Left lung (tissue), 10 donors: Measurements from ENCODE around the gene MAB21L3. TPM values are rescaled to one million over a fixed set of nuclear protein-coding genes. Genes with fewer than 3 reads are reported as not detected.

ENCODE experiments used
- ATAC-seq: fragments of 200-7000 bp; cut with Tn5 transposase; one replicate; pipeline ENCODE4 v1.9.1; 2020; ENCODE audit warnings: moderate library complexity
- DNase-seq, 4 donors: peaks; one replicate each; pipeline ENCODE4 v3.0.0-alpha.2; 2013 to 2020
- H3K27ac ChIP-seq, 2 donors: fragments of 200-600 bp; sonication (generic) in 1 of 2; one replicate each; pipeline versions ENCODE4 v1.5.0 to v1.8.0; 2020 to 2021
- H3K27me3 ChIP-seq, 2 donors: fragments of 200-600 bp; sonication (generic) in 1 of 2; one replicate each; pipeline versions ENCODE4 v1.5.0 to v1.8.0; 2020 to 2021
- H3K36me3 ChIP-seq, 2 donors: fragments of 200-600 bp; sonication (generic) in 1 of 2; one replicate each; pipeline versions ENCODE4 v1.5.0 to v1.8.0; 2020 to 2021
- H3K4me1 ChIP-seq, 2 donors: fragments of 200-600 bp; one replicate each; pipeline ENCODE4 v1.8.0; 2021
- H3K4me3 ChIP-seq, 2 donors: fragments of 200-600 bp; sonication (generic) in 1 of 2; one replicate each; pipeline versions ENCODE4 v1.5.0 to v1.8.0; 2020 to 2021; ENCODE audit warnings: mild to moderate bottlenecking in 1 of 2
- H3K9me3 ChIP-seq, 2 donors: fragments of 200-600 bp; sonication (generic) in 1 of 2; one replicate each; pipeline versions ENCODE4 v1.5.0 to v1.8.0; 2020 to 2021
- CTCF ChIP-seq, 2 donors: fragments of 200-600 bp; sonication (generic) in 1 of 2; IDR thresholded peaks; one replicate each; pipeline versions ENCODE4 v1.5.0 to v1.8.0; 2021; ENCODE audit warnings: antibody characterized with exemption in 2 of 2
- intact Hi-C, 2 donors: fragments of 100-400 bp; cut with DNase I; formaldehyde crosslinking; loops; one replicate each; pipeline versions ENCODE4 v1.11.2 to v1.14.2; 2022
- polyA plus RNA-seq, 6 donors: library from polyadenylated mRNA; unstranded; fragments of 120-200 nt; gene quantifications; one replicate each; pipeline ENCODE4 v1.2.1, GENCODE V29; 2013; ENCODE audit not compliant: insufficient read length in 6 of 6
- total RNA-seq, 2 donors: library from RNA; stranded (reverse); fragmentation: NEBNext Ultra II Directional; extraction: Animal tissue kit (Norgen Biotek cat#: 25700); gene quantifications; one replicate each; pipeline ENCODE4 v1.2.1, GENCODE V29; 2021
- donor health status: DM: no; HTN: yes; CAD: no.
- donor health status: DM: no; HTN: no; CAD: no.

MAB21L3 gene
- total and polyA plus RNA-seq, 8 donors: 0.06 to 1.3 (median 0.17) TPM; not detected in 4

GRCh38 chr1:116166655-116167054 lies 55.5 kb downstream of the MAB21L3 start:
- no peaks in the 10 kb centered on the region for H3K9me3 ChIP-seq
- peaks cover 0 to 10% of the 10 kb centered on the region in 2 donors for H3K27me3 ChIP-seq
- TF ChIP-seq CTCF (IDR thresholded peaks at IDR 0.05): no peak
- no peaks in the 10 kb centered on the region for H3K36me3 ChIP-seq
- DNase-seq (no peak), ATAC-seq (no peak)
- intact Hi-C loops: no loop called here
- H3K4me1 ChIP-seq: peaks cover 15 to 35% of the 10 kb centered on the region in 2 donors
- no peak overlapping the region for H3K27ac ChIP-seq
- H3K4me3 ChIP-seq: no peak overlapping the region

DNA sequence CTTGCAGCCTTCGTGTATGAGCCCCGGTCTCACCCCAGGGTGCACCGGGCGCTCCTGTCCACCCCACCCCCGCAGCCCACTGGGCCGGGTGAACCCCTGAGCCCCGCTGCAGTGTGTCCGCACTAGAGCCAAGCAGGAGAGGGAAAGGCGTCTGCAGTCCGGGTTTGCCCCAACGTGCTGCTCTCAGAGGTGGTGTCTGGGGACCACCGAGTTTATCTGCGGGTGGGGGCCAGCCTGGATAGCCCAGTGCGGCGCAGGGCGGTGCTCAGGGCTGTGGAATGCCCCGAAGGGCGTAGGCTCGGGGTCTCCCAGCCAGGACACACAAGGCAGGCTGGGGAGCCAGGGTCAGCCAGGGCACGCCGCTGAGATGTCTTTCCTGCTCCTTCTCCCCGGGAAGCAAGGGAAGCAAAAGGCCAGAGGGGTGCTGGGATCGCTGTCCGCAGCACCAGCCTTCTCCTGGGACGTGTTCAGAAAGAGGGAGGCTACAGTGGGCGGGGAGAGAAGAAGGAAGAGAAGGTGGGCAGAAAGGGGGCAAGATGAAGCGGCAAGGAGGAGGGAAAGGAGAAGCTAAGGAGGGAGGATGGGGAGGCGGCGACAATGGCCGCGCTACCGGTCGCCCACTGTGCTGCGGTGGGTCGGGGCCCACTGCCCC lies 56.6 kb downstream of the MAB21L3 start:
- peak in 1 of 4 donors; percentile 80 for DNase-seq

GRCh38 chr1:116168277-116169032 lies 57.3 kb downstream of the MAB21L3 start:
- peak overlapping the region; percentile 47 to 58 for H3K4me3 ChIP-seq
- TF ChIP-seq CTCF (IDR thresholded peaks at IDR 0.05): peak; percentile 91 to 94
- intact Hi-C loops: no loop called here
- H3K27ac ChIP-seq: peak overlapping the region in 1 of 2 donors; percentile 31
- DNase-seq (peak; percentile 65 to 94 (median 84)), ATAC-seq (peak; percentile 97)
- H3K36me3 ChIP-seq: no peaks in the 10 kb centered on the region
- peaks cover 15 to 35% of the 10 kb centered on the region in 2 donors for H3K4me1 ChIP-seq
- peaks cover 0 to 10% of the 10 kb centered on the region in 2 donors for H3K27me3 ChIP-seq
- no peaks in the 10 kb centered on the region for H3K9me3 ChIP-seq

More for the DNA sequence above, 56.6 kb downstream of the MAB21L3 start:
- ATAC-seq: peak; percentile 63
- intact Hi-C loops: no loop called here
- peak overlapping the region; percentile 47 to 58 for H3K4me3 ChIP-seq
- H3K4me1 ChIP-seq: peaks cover 15 to 35% of the 10 kb centered on the region in 2 donors
- TF ChIP-seq CTCF (IDR thresholded peaks at IDR 0.05): no peak
- H3K27ac ChIP-seq: peak overlapping the region in 1 of 2 donors; percentile 31
- peaks cover 0 to 10% of the 10 kb centered on the region in 2 donors for H3K27me3 ChIP-seq
- H3K36me3 ChIP-seq: no peaks in the 10 kb centered on the region
- H3K9me3 ChIP-seq: no peaks in the 10 kb centered on the region

- Histone ChIP-seq H3K4me3 (no peak overlapping the region), H3K27ac (no peak overlapping the region), H3K27me3 (peaks cover 0 to 10% of the 10 kb centered on the region in 2 donors), H3K9me3 (no peaks in the 10 kb centered on the region), H3K4me1 (peaks cover 14 to 27% of the 10 kb centered on the region in 2 donors), H3K36me3 (no peaks in the 10 kb centered on the region)
- no peak for TF ChIP-seq CTCF (IDR thresholded peaks at IDR 0.05)
- ATAC-seq (no peak), DNase-seq (no peak)
- intact Hi-C loops: no loop called here
Measured at GRCh38 chr1:116169898-116170297, 58.7 kb downstream of the MAB21L3 start.
